Smooth muscle cell (in vitro differentiated cells): Measurements from ENCODE around the gene CHCHD4. TPM values are rescaled to one million over a fixed set of nuclear protein-coding genes. Genes with fewer than 3 reads are reported as not detected.

ENCODE experiments used
- DNase-seq: peaks from one replicate; lab custom pipeline; 2025; ENCODE audit not compliant: unreplicated experiment; lab: John Stamatoyannopoulos, UW
- H2AFZ ChIP-seq: fragments of 200-600 bp; sonication (generic); 2 replicates; pipeline ENCODE4 v1.6.0; 2016; ENCODE audit warnings: antibody characterized with exemption, low read depth, mild to moderate bottlenecking
- H3F3A ChIP-seq: fragments of 200-600 bp; sonication (generic); 2 replicates; pipeline ENCODE4 v1.6.0; 2017; ENCODE audit warnings: antibody characterized with exemption, low read depth
- H3K27ac ChIP-seq: fragments of 200-600 bp; sonication (generic); 2 replicates; pipeline ENCODE4 v1.5.1; 2016; ENCODE audit warnings: low read depth, mild to moderate bottlenecking
- H3K27me3 ChIP-seq: fragments of 200-600 bp; sonication (generic); 2 replicates; pipeline ENCODE4 v1.6.1; 2016; ENCODE audit warnings: low read depth, mild to moderate bottlenecking
- H3K36me3 ChIP-seq: fragments of 200-600 bp; sonication (generic); 2 replicates; pipeline ENCODE4 v1.5.1; 2016; ENCODE audit warnings: low read depth
- H3K4me1 ChIP-seq: fragments of 200-600 bp; sonication (generic); 2 replicates; pipeline ENCODE4 v1.5.1; 2016; ENCODE audit warnings: low read depth
- H3K4me2 ChIP-seq: fragments of 200-600 bp; sonication (generic); 2 replicates; pipeline ENCODE4 v1.6.0; 2016; ENCODE audit warnings: mild to moderate bottlenecking
- H3K4me3 ChIP-seq: fragments of 200-600 bp; sonication (generic); 2 replicates; pipeline ENCODE4 v1.5.1; 2016; ENCODE audit warnings: mild to moderate bottlenecking
- H3K79me2 ChIP-seq: fragments of 200-600 bp; sonication (generic); 2 replicates; pipeline ENCODE4 v1.6.0; 2016; ENCODE audit warnings: low read depth, mild to moderate bottlenecking
- H3K9ac ChIP-seq: fragments of 200-600 bp; sonication (generic); 2 replicates; pipeline ENCODE4 v1.6.0; 2016; ENCODE audit warnings: low read depth
- H3K9me3 ChIP-seq: fragments of 200-600 bp; sonication (generic); replicated peaks from 2 replicates; pipeline ENCODE4 v1.5.1; 2016; ENCODE audit warnings: low read depth
- H4K20me1 ChIP-seq: fragments of 200-600 bp; sonication (generic); 2 replicates; pipeline ENCODE4 v1.6.0; 2016; ENCODE audit warnings: low read depth
- CTCF ChIP-seq: fragments of 200-600 bp; sonication (generic); IDR thresholded peaks from 2 replicates; pipeline ENCODE4 v1.5.1; 2017; ENCODE audit warnings: borderline replicate concordance, mild to moderate bottlenecking, antibody characterized with exemption; ENCODE audit not compliant: insufficient read depth, poor library complexity, severe bottlenecking
- WGBS: methylation state at CpG from one replicate; pipeline ENCODE4 v1.1.7; 2016; ENCODE audit warnings: low lambda C conversion rate; 5-methylcytosine and 5-hydroxymethylcytosine counted together
- polyA plus RNA-seq: library from polyadenylated mRNA; unstranded; fragments of >200 nt; fragmentation: Nextera tagmentation; extraction: Ambion mirVana; gene quantifications from 2 replicates; pipeline ENCODE4 v1.2.1, GENCODE V29; 2016
- total RNA-seq: library from RNA; depleted of rRNA; stranded (reverse); fragments of >200 nt; gene quantifications from 2 replicates; pipeline ENCODE4 v1.2.3, GENCODE V29; 2014

Gene CHCHD4
- total and polyA plus RNA-seq, 2 experiments from 2014 or later: 8.7 to 12.0 TPM

- peaks cover 4% of the 10 kb centered on the region for H3K36me3 ChIP-seq
- no peak for DNase-seq
- 93% methylated on average over 4 of the region's 4 CpGs for WGBS
These were observed 28.3 kb upstream of the CHCHD4 start for GRCh38 chr3:14152963-14153355.

GRCh38 chr3:14152233-14152962 lies 27.7 kb upstream of the CHCHD4 start:
- no peak overlapping the region for H3K9ac ChIP-seq
- H3K9me3 ChIP-seq: no peaks in the 10 kb centered on the region
- DNase-seq: no peak
- H3K4me3 ChIP-seq: no peak overlapping the region
- H4K20me1 ChIP-seq: peaks cover 3% of the 10 kb centered on the region
- no peaks in the 10 kb centered on the region for H3K4me1 ChIP-seq
- H3F3A ChIP-seq: no peaks in the 10 kb centered on the region
- H3K27me3 ChIP-seq: no peaks in the 10 kb centered on the region
- no peak overlapping the region for H2AFZ ChIP-seq
- WGBS: 95% methylated on average over 11 of the region's 11 CpGs
- H3K4me2 ChIP-seq: no peak overlapping the region
- H3K79me2 ChIP-seq: no peaks in the 10 kb centered on the region
- no peak overlapping the region for H3K27ac ChIP-seq
- no peaks in the 10 kb centered on the region for H3K36me3 ChIP-seq
- peak; percentile 13 for TF ChIP-seq CTCF

More at GRCh38 chr3:14152963-14153355, 28.3 kb upstream of the CHCHD4 start:
- H4K20me1 ChIP-seq: peaks cover 3% of the 10 kb centered on the region
- no peak overlapping the region for H3K4me2 ChIP-seq
- no peak overlapping the region for H2AFZ ChIP-seq
- H3K27me3 ChIP-seq: no peaks in the 10 kb centered on the region
- no peak for TF ChIP-seq CTCF
- H3K9me3 ChIP-seq: no peaks in the 10 kb centered on the region
- no peak overlapping the region for H3K4me3 ChIP-seq
- no peaks in the 10 kb centered on the region for H3K79me2 ChIP-seq
- no peak overlapping the region for H3K27ac ChIP-seq
- no peaks in the 10 kb centered on the region for H3F3A ChIP-seq
- no peaks in the 10 kb centered on the region for H3K4me1 ChIP-seq
- H3K9ac ChIP-seq: no peak overlapping the region

GRCh38 chr3:14151471-14152083 lies 26.9 kb upstream of the CHCHD4 start:
- no peak for TF ChIP-seq CTCF
- 92% methylated on average over 12 of the region's 12 CpGs for WGBS

More at GRCh38 chr3:14151471-14152083, 26.9 kb upstream of the CHCHD4 start:
- Histone ChIP-seq H3K27ac (no peak overlapping the region), H3K79me2 (no peaks in the 10 kb centered on the region), H3K4me1 (no peaks in the 10 kb centered on the region), H3K27me3 (no peaks in the 10 kb centered on the region), H3F3A (no peaks in the 10 kb centered on the region), H2AFZ (no peak overlapping the region), H3K9ac (no peak overlapping the region), H3K4me3 (no peak overlapping the region), H4K20me1 (peaks cover 3% of the 10 kb centered on the region), H3K4me2 (no peak overlapping the region), H3K36me3 (no peaks in the 10 kb centered on the region), H3K9me3 (no peaks in the 10 kb centered on the region)
- DNase-seq: no peak
